Measurements from ENCODE around the gene ZFP91.

The ZFP91 gene

DNA sequence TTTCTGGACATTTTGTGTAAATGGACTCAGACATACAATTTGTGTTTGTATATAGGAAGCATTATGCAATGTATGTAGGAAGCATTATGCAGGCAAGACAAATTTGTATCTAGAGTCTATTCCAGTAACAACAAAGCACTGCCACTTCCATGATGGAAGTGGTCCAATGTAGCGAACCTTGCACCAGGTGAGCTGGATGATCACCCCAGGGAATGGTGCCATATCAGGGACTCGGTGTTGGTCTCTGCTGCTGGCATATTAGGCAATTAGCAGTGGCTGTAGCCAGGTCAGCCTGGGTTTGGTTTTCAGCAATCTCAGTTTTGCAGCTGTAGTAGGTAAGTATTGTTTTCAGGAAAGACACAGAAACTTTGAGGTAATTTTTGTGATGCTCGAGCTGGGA is 12.8 kb downstream of the ZFP91 start:
- H3K36me3 ChIP-seq (ENCODE audit: control insufficient read depth, insufficient read depth, low read length): peaks cover 32% of the 10 kb centered on the region
- H3K4me3 ChIP-seq (ENCODE audit: extremely low read depth, insufficient read depth, low read length, poor library complexity, severe bottlenecking): no peak overlapping the region
- WGBS, 2 experiments (ENCODE audit: insufficient coverage in 2 of 2): 96 to 100% methylated on average over 2 to 3 of the region's 3 CpGs
- H3K9me3 ChIP-seq (ENCODE audit: control insufficient read depth, low read length): no peaks in the 10 kb centered on the region
- H3K4me1 ChIP-seq (ENCODE audit: control insufficient read depth, insufficient read depth, low read length, poor library complexity, severe bottlenecking): no peaks in the 10 kb centered on the region
- no peak overlapping the region for H3K27ac ChIP-seq (ENCODE audit: low read depth, low read length, severe bottlenecking)

GRCh38 chr11:58592760-58593472 is 14.1 kb downstream of the ZFP91 start:
- no peak overlapping the region for H3K4me3 ChIP-seq (ENCODE audit: extremely low read depth, insufficient read depth, low read length, poor library complexity, severe bottlenecking)
- 100% methylated on average over 1 of the region's 5 CpGs; no CpG with 5 or more reads in 1 of the 2 experiments for WGBS, 2 experiments (ENCODE audit: insufficient coverage in 2 of 2)

GRCh38 chr11:58594826-58595225 is 16.0 kb downstream of the ZFP91 start:
- Histone ChIP-seq H3K36me3 (ENCODE audit: control insufficient read depth, insufficient read depth, low read length) (peaks cover 34% of the 10 kb centered on the region), H3K4me3 (ENCODE audit: extremely low read depth, insufficient read depth, low read length, poor library complexity, severe bottlenecking) (no peak overlapping the region), H3K9me3 (ENCODE audit: control insufficient read depth, low read length) (no peaks in the 10 kb centered on the region), H3K4me1 (ENCODE audit: control insufficient read depth, insufficient read depth, low read length, poor library complexity, severe bottlenecking) (no peaks in the 10 kb centered on the region), H3K27ac (ENCODE audit: low read depth, low read length, severe bottlenecking) (no peak overlapping the region)
- WGBS, 2 experiments (ENCODE audit: insufficient coverage in 2 of 2): 92 to 100% methylated on average over 2 of the region's 4 CpGs

More at GRCh38 chr11:58592760-58593472, 14.1 kb downstream of the ZFP91 start:
- H3K27ac ChIP-seq (ENCODE audit: low read depth, low read length, severe bottlenecking): no peak overlapping the region
- H3K36me3 ChIP-seq (ENCODE audit: control insufficient read depth, insufficient read depth, low read length): peaks cover 34% of the 10 kb centered on the region
- no peaks in the 10 kb centered on the region for H3K4me1 ChIP-seq (ENCODE audit: control insufficient read depth, insufficient read depth, low read length, poor library complexity, severe bottlenecking)
- H3K9me3 ChIP-seq (ENCODE audit: control insufficient read depth, low read length): no peaks in the 10 kb centered on the region

GRCh38 chr11:58596621-58597020 is 17.8 kb downstream of the ZFP91 start:
- WGBS, 2 experiments (ENCODE audit: insufficient coverage in 2 of 2): 93% methylated on average over 2 of the region's 3 CpGs; no CpG with 5 or more reads in 1 of the 2 experiments
- Histone ChIP-seq H3K9me3 (ENCODE audit: control insufficient read depth, low read length) (no peaks in the 10 kb centered on the region), H3K36me3 (ENCODE audit: control insufficient read depth, insufficient read depth, low read length) (peaks cover 31% of the 10 kb centered on the region), H3K27ac (ENCODE audit: low read depth, low read length, severe bottlenecking) (no peak overlapping the region), H3K4me3 (ENCODE audit: extremely low read depth, insufficient read depth, low read length, poor library complexity, severe bottlenecking) (no peak overlapping the region), H3K4me1 (ENCODE audit: control insufficient read depth, insufficient read depth, low read length, poor library complexity, severe bottlenecking) (no peaks in the 10 kb centered on the region)

- Histone ChIP-seq H3K4me3 (ENCODE audit: extremely low read depth, insufficient read depth, low read length, poor library complexity, severe bottlenecking) (no peak overlapping the region), H3K36me3 (ENCODE audit: control insufficient read depth, insufficient read depth, low read length) (peaks cover 23% of the 10 kb centered on the region)
- WGBS, 2 experiments (ENCODE audit: insufficient coverage in 2 of 2): 83% methylated on average over 1 of the region's 3 CpGs; no CpG with 5 or more reads in 1 of the 2 experiments
Observed at GRCh38 chr11:58597486-58598144, 18.8 kb downstream of the ZFP91 start.

GRCh38 chr11:58600510-58600909 is 21.6 kb downstream of the ZFP91 start:
- no peaks in the 10 kb centered on the region for H3K9me3 ChIP-seq (ENCODE audit: control insufficient read depth, low read length)
- no peaks in the 10 kb centered on the region for H3K4me1 ChIP-seq (ENCODE audit: control insufficient read depth, insufficient read depth, low read length, poor library complexity, severe bottlenecking)
- no peak overlapping the region for H3K4me3 ChIP-seq (ENCODE audit: extremely low read depth, insufficient read depth, low read length, poor library complexity, severe bottlenecking)
- 100% methylated on average over 1 of the region's 2 CpGs; no CpG with 5 or more reads in 1 of the 2 experiments for WGBS, 2 experiments (ENCODE audit: insufficient coverage in 2 of 2)
- H3K27ac ChIP-seq (ENCODE audit: low read depth, low read length, severe bottlenecking): no peak overlapping the region
- peaks cover 13% of the 10 kb centered on the region for H3K36me3 ChIP-seq (ENCODE audit: control insufficient read depth, insufficient read depth, low read length)

More at GRCh38 chr11:58597486-58598144, 18.8 kb downstream of the ZFP91 start:
- Histone ChIP-seq H3K9me3 (ENCODE audit: control insufficient read depth, low read length) (no peaks in the 10 kb centered on the region), H3K4me1 (ENCODE audit: control insufficient read depth, insufficient read depth, low read length, poor library complexity, severe bottlenecking) (no peaks in the 10 kb centered on the region), H3K27ac (ENCODE audit: low read depth, low read length, severe bottlenecking) (no peak overlapping the region)

DNA sequence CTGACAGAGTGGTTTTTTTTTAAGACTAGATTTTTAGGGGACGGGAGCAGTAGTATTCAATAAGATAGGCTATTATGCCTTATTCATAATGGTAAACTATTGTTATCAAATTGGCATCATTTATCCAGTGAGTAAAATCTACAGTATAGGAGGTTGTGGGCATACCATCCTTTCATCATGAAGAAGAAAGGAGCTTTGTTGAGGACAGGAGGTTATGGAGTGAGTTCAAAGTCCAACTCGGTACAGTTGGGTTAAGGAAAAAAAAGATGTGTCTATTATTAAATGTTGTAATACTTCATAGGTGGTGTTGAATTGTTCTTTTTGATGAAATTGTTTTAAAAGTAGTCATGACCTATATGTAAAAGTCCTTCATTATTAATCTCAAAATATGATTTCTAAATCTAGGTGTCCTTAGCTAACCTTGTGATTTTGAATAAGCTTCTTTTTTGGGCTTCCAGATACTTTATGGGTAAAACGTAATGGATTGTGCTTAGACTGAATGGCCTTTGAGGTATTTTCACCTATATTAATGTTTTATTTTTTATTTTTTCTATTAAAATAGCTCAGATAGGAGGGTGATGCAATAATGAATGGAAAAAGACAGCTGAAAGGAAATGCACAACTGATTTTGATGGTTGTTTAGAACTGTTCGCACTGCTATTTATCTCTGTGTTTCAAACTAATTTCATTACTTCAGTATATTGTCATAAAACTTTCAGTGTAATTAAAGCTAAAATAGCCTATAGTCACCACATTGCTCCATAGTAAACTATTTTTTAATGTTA is 28.3 kb downstream of the ZFP91 start:
- WGBS, 2 experiments (ENCODE audit: insufficient coverage in 2 of 2): no CpG with 5 or more reads among the region's 4 CpGs
- H3K4me1 ChIP-seq (ENCODE audit: control insufficient read depth, insufficient read depth, low read length, poor library complexity, severe bottlenecking): no peaks in the 10 kb centered on the region

GRCh38 chr11:58608331-58608730 is 29.5 kb downstream of the ZFP91 start:
- Histone ChIP-seq H3K9me3 (ENCODE audit: control insufficient read depth, low read length) (no peaks in the 10 kb centered on the region), H3K27ac (ENCODE audit: low read depth, low read length, severe bottlenecking) (no peak overlapping the region), H3K4me3 (ENCODE audit: extremely low read depth, insufficient read depth, low read length, poor library complexity, severe bottlenecking) (no peak overlapping the region), H3K4me1 (ENCODE audit: control insufficient read depth, insufficient read depth, low read length, poor library complexity, severe bottlenecking) (no peaks in the 10 kb centered on the region), H3K36me3 (ENCODE audit: control insufficient read depth, insufficient read depth, low read length) (peaks cover 29% of the 10 kb centered on the region)
- WGBS, 2 experiments (ENCODE audit: insufficient coverage in 2 of 2): 91% methylated on average over 2 of the region's 5 CpGs; no CpG with 5 or more reads in 1 of the 2 experiments

More for the DNA sequence above, 28.3 kb downstream of the ZFP91 start:
- no peak overlapping the region for H3K27ac ChIP-seq (ENCODE audit: low read depth, low read length, severe bottlenecking)
- peaks cover 21% of the 10 kb centered on the region for H3K36me3 ChIP-seq (ENCODE audit: control insufficient read depth, insufficient read depth, low read length)
- no peak overlapping the region for H3K4me3 ChIP-seq (ENCODE audit: extremely low read depth, insufficient read depth, low read length, poor library complexity, severe bottlenecking)
- H3K9me3 ChIP-seq (ENCODE audit: control insufficient read depth, low read length): no peaks in the 10 kb centered on the region

DNA sequence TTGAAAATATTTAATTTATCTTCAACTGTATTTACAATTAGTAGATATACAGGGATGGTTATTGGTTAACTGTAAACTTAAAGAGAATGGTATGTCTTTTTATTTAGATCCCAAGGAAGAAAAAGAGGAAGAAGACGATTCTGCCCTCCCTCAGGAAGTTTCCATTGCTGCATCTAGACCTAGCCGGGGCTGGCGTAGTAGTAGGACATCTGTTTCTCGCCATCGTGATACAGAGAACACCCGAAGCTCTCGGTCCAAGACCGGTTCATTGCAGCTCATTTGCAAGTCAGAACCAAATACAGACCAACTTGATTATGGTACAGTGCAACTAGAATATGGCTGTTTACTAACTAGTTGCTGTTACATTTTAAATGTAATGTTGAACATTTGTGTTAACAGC is 30.9 kb downstream of the ZFP91 start:
- no peak overlapping the region for H3K4me3 ChIP-seq (ENCODE audit: extremely low read depth, insufficient read depth, low read length, poor library complexity, severe bottlenecking)
- WGBS, 2 experiments (ENCODE audit: insufficient coverage in 2 of 2): 90 to 96% methylated on average over 7 of the region's 8 CpGs
- H3K4me1 ChIP-seq (ENCODE audit: control insufficient read depth, insufficient read depth, low read length, poor library complexity, severe bottlenecking): no peaks in the 10 kb centered on the region
- peaks cover 41% of the 10 kb centered on the region for H3K36me3 ChIP-seq (ENCODE audit: control insufficient read depth, insufficient read depth, low read length)
- no peaks in the 10 kb centered on the region for H3K9me3 ChIP-seq (ENCODE audit: control insufficient read depth, low read length)
- H3K27ac ChIP-seq (ENCODE audit: low read depth, low read length, severe bottlenecking): no peak overlapping the region

DNA sequence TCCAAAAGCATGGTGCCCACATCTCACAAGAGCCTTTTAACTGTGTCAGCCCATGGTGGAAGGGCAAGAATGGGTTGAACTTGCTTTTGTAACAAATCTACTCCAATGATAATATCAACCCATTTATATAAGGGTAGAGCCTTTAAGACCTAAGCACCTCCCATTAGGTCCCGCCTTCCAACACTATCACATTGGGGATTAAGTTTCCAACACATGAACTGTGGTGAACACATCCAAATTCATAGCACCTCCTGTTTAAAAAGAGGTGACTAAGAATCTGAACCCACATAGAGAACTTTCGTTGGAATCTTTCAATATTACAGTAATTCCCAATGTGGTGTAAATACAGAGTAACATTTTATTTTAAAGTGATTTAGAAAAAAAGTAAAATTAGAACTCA is 34.4 kb downstream of the ZFP91 start:
- H3K4me3 ChIP-seq (ENCODE audit: extremely low read depth, insufficient read depth, low read length, poor library complexity, severe bottlenecking): no peak overlapping the region
- peaks cover 73% of the 10 kb centered on the region for H3K36me3 ChIP-seq (ENCODE audit: control insufficient read depth, insufficient read depth, low read length)
- WGBS, 2 experiments (ENCODE audit: insufficient coverage in 2 of 2): no CpG with 5 or more reads among the region's 2 CpGs
- H3K27ac ChIP-seq (ENCODE audit: low read depth, low read length, severe bottlenecking): no peak overlapping the region
- H3K4me1 ChIP-seq (ENCODE audit: control insufficient read depth, insufficient read depth, low read length, poor library complexity, severe bottlenecking): no peaks in the 10 kb centered on the region
- H3K9me3 ChIP-seq (ENCODE audit: control insufficient read depth, low read length): no peaks in the 10 kb centered on the region

Data from mesodermal cell (in vitro differentiated cells).